ENCODE measurements around the gene VPS37C. TPM values are rescaled to one million over a fixed set of nuclear protein-coding genes. Genes with fewer than 3 reads are reported as not detected.
"Not testable (repeated sequence)": the region's sequence is repeated elsewhere in the genome, so short reads cannot be mapped to it uniquely, and the experiment has no call there.

Gene VPS37C
- total and polyA plus RNA-seq, 2 donors: 8.6 to 23.5 TPM

DNA sequence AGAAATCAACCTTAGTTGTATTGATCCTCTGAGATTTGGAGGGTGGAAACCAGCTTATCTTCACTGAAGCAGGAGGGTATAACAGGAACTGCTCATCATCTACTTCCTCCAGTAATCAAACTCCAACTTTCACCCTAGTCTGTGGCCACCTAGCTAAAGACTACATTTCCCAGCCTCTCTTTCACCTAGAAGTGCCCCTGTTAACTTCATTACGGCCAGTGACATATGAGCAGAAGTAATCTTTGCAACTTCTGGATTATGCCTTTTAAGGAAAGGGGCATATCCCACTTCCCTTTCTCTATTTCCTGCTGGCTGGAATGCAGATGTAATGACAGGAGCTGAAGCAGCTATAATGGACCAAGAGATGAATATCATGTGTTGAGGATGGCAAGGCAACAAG lies 7.6 kb upstream of the VPS37C start:
- Histone ChIP-seq H3K4me3 (ENCODE audit: low read depth, low read length) (no peak overlapping the region), H3K4me1 (ENCODE audit: insufficient read depth) (no peaks in the 10 kb centered on the region), H3K36me3 (ENCODE audit: insufficient read depth) (no peaks in the 10 kb centered on the region), H3K27ac (ENCODE audit: low read depth) (no peak overlapping the region)
- WGBS: 76% methylated on average over 1 of the region's 1 CpG
- DNase-seq (ENCODE audit: extremely low spot score): no peak

DNA sequence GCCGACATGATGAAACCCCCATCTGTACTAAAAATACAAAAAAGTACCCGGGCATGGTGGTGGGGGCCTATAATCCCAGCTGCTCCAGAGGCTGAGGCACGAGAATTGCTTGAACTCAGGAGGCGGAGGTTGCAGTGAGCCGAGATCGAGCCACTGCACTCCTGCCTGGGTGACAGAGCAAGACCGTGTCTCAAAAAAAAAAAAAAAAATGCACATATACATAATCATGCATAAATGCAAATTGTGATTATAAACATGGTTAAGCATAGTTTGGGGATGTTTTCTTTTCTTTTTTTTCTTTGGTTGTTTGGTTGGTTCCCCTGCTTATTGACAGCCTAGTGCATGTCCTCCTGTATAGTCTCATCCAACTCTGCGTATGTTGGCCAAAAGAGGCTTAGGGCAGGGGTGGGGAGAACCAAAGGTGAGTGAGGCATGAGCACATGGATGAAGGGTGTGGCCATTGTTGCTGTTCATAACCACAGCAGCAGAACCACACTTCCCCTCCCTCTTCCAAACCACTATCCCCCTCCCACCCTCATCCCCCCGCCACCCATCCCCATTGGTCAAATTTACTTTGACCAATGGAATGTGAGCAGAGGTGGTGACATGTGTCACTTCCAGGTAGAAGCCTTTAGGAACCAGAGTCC lies 6.9 kb upstream of the VPS37C start:
- DNase-seq (ENCODE audit: extremely low spot score): no peak
- WGBS: 86% methylated on average over 9 of the region's 9 CpGs
- H3K36me3 ChIP-seq (ENCODE audit: insufficient read depth): no peaks in the 10 kb centered on the region
- no peak overlapping the region for H3K27ac ChIP-seq (ENCODE audit: low read depth)
- no peak overlapping the region for H3K4me3 ChIP-seq (ENCODE audit: low read depth, low read length)
- no peaks in the 10 kb centered on the region for H3K4me1 ChIP-seq (ENCODE audit: insufficient read depth)

DNA sequence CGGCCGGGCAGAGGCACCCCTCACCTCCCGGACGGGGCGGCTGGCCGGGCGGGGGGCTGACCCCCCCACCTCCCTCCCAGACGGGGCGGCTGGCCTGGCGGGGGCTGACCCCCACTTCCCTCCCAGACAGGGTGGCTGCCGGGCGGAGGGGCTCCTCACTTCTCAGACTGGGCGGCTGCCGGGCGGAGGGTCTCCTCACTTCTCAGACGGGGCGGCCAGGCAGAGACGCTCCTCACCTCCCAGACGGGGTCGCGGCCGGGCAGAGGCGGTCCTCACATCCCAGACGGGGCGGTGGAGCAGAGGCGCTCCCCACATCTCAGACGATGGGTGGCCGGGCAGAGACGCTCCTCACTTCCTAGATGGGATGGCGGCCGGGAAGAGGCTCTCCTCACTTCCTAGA lies 5.1 kb upstream of the VPS37C start:
- H3K27ac ChIP-seq (ENCODE audit: low read depth); H3K4me3 ChIP-seq (ENCODE audit: low read depth, low read length); H3K36me3 ChIP-seq (ENCODE audit: insufficient read depth); H3K4me1 ChIP-seq (ENCODE audit: insufficient read depth); DNase-seq (ENCODE audit: extremely low spot score): not testable (repeated sequence)
- 88% methylated on average over 24 of the region's 31 CpGs for WGBS

DNA sequence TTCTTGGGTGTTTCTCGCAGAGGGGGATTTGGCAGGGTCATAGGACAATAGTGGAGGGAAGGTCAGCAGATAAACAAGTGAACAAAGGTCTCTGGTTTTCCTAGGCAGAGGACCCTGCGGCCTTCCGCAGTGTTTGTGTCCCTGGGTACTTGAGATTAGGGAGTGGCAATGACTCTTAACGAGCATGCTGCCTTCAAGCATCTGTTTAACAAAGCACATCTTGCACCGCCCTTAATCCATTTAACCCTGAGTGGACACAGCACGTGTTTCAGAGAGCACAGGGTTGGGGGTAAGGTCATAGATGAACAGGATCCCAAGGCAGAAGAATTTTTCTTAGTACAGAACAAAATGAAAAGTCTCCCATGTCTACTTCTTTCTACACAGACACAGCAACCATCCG lies 4.6 kb upstream of the VPS37C start:
- WGBS: 40% methylated on average over 2 of the region's 7 CpGs
- H3K4me1 ChIP-seq (ENCODE audit: insufficient read depth); H3K27ac ChIP-seq (ENCODE audit: low read depth); DNase-seq (ENCODE audit: extremely low spot score); H3K4me3 ChIP-seq (ENCODE audit: low read depth, low read length); H3K36me3 ChIP-seq (ENCODE audit: insufficient read depth): not testable (repeated sequence)

DNA sequence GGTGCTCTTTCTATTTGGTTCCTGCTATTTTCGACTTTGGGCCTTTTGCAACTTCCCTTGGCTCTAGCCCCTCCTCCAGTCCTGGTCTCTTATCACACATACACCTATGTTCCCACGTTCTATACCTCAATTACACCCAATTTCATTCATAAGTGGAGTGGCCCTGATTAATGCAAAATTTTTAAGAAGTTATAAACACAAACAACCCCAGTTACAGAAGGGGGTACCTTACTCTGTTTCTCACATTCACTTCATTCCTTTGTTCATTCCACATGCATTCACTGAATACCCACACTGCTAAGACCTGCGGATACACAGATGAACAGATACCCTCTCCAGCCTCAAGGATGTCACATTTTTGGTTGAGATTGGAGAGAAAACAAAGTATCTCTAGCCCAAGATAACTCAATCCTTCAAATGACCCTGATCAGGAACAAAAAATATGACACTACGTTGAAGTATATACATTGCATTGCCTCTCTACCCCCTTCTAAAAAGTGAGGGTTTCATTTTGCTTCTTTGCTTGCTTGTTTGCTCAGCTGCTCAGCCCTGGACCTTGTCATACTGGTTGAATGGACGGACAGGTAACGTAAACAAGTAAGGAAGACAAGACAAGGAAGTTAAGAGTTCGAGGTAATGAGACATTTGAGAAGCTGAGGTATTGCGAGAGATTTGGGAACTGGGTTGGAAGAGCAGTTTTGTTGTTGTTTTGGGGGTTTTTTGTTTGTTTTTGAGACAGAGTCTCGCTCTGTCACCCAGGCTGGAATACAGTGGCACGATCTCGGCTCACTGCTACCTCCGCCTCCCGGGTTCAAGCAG lies 3.6 kb upstream of the VPS37C start:
- no peak overlapping the region for H3K4me3 ChIP-seq (ENCODE audit: low read depth, low read length)
- H3K4me1 ChIP-seq (ENCODE audit: insufficient read depth): no peaks in the 10 kb centered on the region
- no peaks in the 10 kb centered on the region for H3K36me3 ChIP-seq (ENCODE audit: insufficient read depth)
- H3K27ac ChIP-seq (ENCODE audit: low read depth): no peak overlapping the region
- DNase-seq (ENCODE audit: extremely low spot score): no peak
- WGBS: 76% methylated on average over 13 of the region's 13 CpGs

DNA sequence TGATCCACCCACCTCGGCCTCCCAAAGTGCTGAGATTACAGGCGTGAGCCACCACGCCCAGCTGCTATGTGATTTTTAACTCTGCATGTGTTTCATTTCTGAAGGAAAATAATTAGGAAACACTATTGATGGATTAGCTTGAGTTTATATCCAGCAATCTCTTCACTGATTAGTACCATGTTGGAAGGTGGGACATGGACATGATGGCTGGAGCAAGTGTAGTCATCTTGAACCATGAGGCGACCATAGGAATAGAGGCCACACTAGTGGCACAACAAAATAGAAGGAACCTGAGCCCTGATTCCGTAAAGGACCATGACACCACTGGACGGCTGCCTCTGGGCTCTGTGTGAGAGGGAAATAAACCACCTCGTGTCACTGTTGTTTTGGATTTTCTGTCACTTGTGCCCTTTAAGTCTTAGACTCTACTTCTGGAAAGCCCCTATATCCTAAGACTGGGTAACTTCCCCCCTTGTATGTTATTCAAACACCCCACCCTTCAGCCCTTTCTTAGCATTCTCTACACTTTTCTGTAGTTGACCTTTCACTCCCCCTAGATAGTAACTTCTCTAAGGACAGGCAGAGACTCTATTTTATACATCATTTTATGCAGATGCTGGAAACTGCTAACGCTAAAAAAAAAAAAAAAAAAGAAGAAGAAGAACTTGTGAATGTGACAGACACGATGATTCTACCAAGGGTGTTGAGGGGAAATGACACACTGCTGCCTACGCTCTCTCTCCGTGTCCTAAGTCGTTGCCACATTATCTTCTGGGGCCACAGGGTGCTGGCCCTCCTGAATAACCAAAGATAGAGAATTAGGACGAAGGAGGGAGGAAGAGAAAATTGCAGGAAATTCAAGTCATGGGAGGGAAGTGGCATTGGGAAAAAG lies 2.7 kb upstream of the VPS37C start:
- Histone ChIP-seq H3K4me3 (ENCODE audit: low read depth, low read length) (no peak overlapping the region), H3K4me1 (ENCODE audit: insufficient read depth) (no peaks in the 10 kb centered on the region), H3K36me3 (ENCODE audit: insufficient read depth) (no peaks in the 10 kb centered on the region), H3K27ac (ENCODE audit: low read depth) (no peak overlapping the region)
- no peak for DNase-seq (ENCODE audit: extremely low spot score)
- 87% methylated on average over 13 of the region's 13 CpGs for WGBS

DNA sequence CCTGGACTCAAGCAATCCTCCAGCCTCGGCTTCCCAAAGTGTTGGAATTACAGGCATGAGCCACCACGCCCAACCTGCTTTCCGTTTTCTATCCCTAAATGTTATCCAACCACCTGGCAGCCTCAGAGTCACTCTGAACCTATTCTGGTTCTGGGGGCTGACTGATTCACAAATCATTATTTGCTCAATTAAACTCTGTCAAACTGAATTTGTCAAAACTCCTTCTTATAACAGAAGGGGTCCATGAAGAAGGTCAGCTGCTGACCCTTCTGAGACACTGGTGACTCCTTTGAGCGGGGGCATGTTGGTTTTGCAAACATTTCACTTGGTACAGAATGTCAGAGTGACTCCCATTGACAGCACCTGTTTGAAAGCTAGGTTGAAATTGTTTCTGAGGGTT lies 1.8 kb upstream of the VPS37C start:
- Histone ChIP-seq H3K36me3 (ENCODE audit: insufficient read depth) (no peaks in the 10 kb centered on the region), H3K4me3 (ENCODE audit: low read depth, low read length) (no peak overlapping the region), H3K27ac (ENCODE audit: low read depth) (no peak overlapping the region), H3K4me1 (ENCODE audit: insufficient read depth) (no peaks in the 10 kb centered on the region)
- DNase-seq (ENCODE audit: extremely low spot score): no peak
- 91% methylated on average over 4 of the region's 4 CpGs for WGBS

DNA sequence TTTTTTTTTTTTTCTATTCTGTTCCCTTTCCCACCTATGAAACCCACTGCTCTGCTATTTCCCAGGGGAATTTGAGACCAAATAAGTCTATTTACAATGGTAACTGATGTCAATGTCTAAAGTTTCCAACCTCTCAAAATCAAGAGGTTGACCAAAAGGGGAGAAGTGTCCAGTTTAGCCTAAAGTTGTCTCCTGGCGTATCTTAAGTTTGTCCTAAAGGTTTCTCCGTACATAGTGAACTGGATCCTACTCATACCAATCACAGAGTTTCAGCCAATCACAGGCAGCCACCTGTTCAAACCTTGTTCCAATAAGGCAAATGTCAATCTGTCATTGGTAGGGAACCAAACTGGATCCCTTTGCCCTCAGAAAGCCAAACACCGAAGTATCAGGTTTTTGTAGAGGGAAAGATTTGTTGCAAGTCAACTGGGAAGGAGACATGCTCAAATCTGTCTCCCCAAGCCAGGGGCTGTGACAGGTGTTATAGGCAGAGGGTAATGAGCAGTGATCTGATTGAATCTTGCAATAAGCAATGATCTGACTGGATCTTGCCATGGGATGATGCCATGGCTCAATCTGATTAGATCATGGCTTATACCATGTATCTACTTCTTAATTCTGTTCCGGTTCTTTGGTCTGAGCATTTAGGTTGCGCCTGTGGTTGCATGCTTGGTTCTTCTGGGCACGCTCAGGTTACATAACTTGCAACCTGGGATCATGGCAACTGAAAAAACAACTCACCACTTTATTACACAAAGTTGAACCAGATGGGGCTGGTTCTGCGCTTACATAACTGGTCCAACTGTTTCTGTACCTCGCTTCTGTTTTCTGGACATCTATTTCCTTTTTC lies 1.1 kb upstream of the VPS37C start:
- peak overlapping the region; percentile 91 for H3K4me3 ChIP-seq (ENCODE audit: low read depth, low read length)
- H3K4me1 ChIP-seq (ENCODE audit: insufficient read depth): no peaks in the 10 kb centered on the region
- no peak for DNase-seq (ENCODE audit: extremely low spot score)
- no peak overlapping the region for H3K27ac ChIP-seq (ENCODE audit: low read depth)
- H3K36me3 ChIP-seq (ENCODE audit: insufficient read depth): no peaks in the 10 kb centered on the region
- 69% methylated on average over 8 of the region's 8 CpGs for WGBS

DNA sequence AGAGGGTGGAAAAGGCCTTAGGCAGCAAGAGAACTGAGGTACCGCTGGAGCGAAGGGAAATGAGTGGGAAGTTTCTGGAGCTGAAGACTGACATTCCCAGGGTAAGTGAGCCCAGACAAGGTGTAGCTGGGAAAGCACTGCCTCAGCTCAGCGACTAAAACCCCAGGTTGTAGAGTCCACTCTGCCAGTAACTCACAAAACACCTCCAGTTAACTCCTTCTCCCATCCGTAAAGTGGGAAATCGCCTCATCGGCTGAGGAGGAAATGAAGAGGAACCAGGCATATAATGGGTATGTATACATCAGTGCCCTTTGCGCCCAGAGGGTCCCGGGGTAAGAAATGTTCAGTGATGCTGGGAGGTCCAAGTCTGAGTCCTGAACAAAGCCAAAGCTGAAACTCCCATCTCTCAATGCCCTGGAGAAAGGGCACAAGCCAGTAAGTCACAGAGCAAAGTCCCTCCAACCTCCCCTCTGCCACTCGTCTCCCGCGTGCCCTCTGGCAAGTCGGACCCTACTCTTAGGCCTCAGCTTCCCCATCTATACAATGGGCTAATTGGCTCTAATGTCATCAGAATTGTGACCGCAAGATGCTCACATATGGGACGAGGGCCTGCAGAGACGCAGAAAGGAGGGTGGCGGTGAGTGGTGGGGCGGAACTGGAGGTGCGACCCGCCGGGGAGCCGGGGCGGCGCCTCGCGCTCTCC lies 588 bp downstream of the VPS37C start:
- H3K36me3 ChIP-seq (ENCODE audit: insufficient read depth): no peaks in the 10 kb centered on the region
- H3K27ac ChIP-seq (ENCODE audit: low read depth): peak overlapping the region; percentile 98
- no peak for DNase-seq (ENCODE audit: extremely low spot score)
- 15% methylated on average over 25 of the region's 25 CpGs for WGBS
- peak overlapping the region; percentile 91 for H3K4me3 ChIP-seq (ENCODE audit: low read depth, low read length)
- H3K4me1 ChIP-seq (ENCODE audit: insufficient read depth): no peaks in the 10 kb centered on the region

DNA sequence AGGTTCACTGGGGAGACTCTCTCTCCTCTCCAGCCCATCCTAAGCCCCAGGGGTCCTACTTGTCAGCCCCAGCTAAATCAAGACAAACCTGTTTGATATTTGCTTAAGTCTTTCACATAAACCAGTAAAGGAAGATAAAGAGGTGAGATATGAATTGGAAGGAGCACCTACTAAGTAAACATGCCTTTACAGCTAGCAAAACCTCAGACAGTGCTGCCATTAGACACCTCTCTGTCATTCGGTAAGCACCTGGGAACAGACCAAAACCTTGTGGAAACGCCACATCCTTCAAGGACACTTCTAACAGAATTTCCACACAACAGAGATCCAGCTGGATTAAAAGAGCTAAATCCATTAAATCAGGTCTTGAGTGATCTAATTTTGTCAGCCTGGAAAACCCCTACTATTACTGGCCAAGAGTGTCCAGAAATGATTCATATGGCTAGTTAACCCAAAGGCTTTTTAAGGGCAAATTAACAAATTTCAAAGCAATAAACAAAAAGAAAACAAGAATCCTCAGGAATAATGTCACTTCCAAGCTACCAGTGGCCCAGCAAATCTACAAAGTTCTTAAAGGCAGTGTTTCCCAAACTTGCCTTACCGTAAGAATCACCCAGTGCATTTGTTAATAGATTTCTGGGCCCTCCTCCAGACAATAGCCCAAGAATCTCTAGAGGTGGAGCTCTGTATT lies 2.4 kb downstream of the VPS37C start:
- no peak for DNase-seq (ENCODE audit: extremely low spot score)
- 17% methylated on average over 3 of the region's 3 CpGs for WGBS
- H3K27ac ChIP-seq (ENCODE audit: low read depth): peak overlapping the region; percentile 32
- no peaks in the 10 kb centered on the region for H3K4me1 ChIP-seq (ENCODE audit: insufficient read depth)
- no peaks in the 10 kb centered on the region for H3K36me3 ChIP-seq (ENCODE audit: insufficient read depth)
- no peak overlapping the region for H3K4me3 ChIP-seq (ENCODE audit: low read depth, low read length)

DNA sequence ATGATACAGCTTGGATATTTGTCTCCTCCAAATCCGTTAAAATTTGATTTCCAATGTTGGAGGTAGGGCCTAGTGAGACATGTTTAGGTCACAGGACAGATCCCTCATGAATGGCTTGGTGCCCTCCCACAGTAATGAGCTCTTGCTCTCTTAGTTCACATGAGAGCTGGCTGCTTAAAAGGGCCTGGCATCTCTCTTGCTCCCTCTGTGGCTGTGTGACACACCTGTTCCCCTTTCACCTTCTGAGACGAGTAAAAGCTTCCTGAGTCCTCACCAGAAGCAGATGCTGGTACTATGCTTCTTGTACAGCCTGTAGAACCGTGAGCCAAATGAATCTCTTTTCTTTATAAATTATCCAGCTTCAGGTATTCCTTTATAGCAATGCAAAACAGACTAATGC lies 3.5 kb downstream of the VPS37C start:
- no peaks in the 10 kb centered on the region for H3K4me1 ChIP-seq (ENCODE audit: insufficient read depth)
- WGBS: 78% methylated on average over 3 of the region's 3 CpGs
- DNase-seq (ENCODE audit: extremely low spot score): no peak
- H3K36me3 ChIP-seq (ENCODE audit: insufficient read depth): no peaks in the 10 kb centered on the region
- no peak overlapping the region for H3K4me3 ChIP-seq (ENCODE audit: low read depth, low read length)
- no peak overlapping the region for H3K27ac ChIP-seq (ENCODE audit: low read depth)

DNA sequence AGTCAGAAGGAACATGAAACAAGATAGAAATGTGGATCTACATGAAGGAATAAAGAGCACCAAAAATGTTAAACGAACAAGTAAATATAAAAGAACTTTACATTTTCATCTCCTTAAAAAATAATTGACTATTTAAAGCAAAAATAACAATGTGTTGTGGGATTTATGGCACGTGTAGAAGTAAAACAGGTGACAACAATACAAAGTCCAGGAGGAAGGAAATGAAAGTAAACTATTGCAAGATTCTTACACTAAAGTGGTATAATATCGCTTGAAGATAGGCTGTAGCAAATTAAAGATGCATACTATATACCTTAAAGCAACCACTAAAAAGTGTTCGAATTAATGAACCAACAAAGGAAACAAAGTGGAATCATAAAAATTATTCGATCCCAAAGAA lies 5.5 kb downstream of the VPS37C start:
- WGBS: 97% methylated on average over 5 of the region's 5 CpGs
- Histone ChIP-seq H3K4me1 (ENCODE audit: insufficient read depth) (no peaks in the 10 kb centered on the region), H3K4me3 (ENCODE audit: low read depth, low read length) (no peak overlapping the region), H3K36me3 (ENCODE audit: insufficient read depth) (no peaks in the 10 kb centered on the region), H3K27ac (ENCODE audit: low read depth) (no peak overlapping the region)
- no peak for DNase-seq (ENCODE audit: extremely low spot score)

Data from urinary bladder (tissue), 4 donors.